Bronchial smooth muscle cell (primary cell): ENCODE data around the gene POU6F2. TPM values are rescaled to one million over a fixed set of nuclear protein-coding genes. Genes with fewer than 3 reads are reported as not detected.

Source experiments
- total RNA-seq: library from RNA; depleted of rRNA; stranded (reverse); fragments of >200 nt; gene quantifications from 2 replicates; pipeline ENCODE4 v1.2.1, GENCODE V29; 2014

The POU6F2 gene
- total RNA-seq: not detected in 2 replicates

GRCh38 chr7:38977685-38978084 is at the start of gene POU6F2:
Gene POU6F2, plus strand, starts transcription at chr7:38977909. Its CDS starts 45 bp downstream, at chr7:38977954.

Other genes starting within 250 kb of the POU6F2 start
- gene VPS41, start 68.7 kb upstream of the POU6F2 start, total RNA-seq: 62.1 and 76.8 TPM in 2 replicates